HK-2 (cell line): ENCODE measurements around the gene RNF166.
A peak's percentile ranks its signal among the peaks of the same experiment; 100 is the strongest.
"Not testable (repeated sequence)": the region's sequence is repeated elsewhere in the genome, so short reads cannot be mapped to it uniquely, and the experiment has no call there.

Experiments
- DNase-seq: peaks from one replicate; pipeline ENCODE4 v3.0.0-alpha.2; 2018; ENCODE audit not compliant: unreplicated experiment

The RNF166 gene

DNA sequence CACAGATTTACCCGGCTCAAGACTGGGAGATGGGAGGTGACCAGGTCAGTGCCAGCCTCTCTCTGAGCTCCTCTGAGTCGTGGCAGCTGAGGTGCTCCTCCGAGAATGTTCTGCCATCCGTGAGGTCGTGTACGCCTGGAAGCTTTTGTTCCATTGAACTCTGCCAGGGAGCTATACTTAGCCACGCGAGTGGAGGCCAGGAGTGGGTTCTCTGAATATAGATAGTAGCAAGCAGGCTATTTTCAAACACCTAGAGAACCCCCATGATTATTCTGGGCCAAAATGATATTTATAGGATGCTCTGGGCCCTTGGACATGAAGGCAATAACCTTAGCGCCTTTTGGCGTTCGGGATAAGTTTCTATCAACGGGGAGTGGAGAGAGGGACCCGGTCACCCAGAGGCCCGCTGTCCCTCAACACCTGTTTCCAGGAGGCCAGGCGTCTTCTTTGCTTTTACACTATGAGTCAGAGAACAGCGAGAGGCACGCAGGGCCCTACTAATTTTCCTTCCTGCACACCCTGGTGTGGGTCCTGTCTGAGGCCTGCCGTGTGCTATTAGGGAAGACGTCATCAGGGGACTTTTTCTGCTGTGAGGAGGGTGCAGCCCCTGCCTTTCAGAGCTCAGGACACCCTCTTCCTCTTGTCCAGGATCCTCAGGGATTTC, 32.4 kb downstream of the RNF166 start:
- no peak for DNase-seq

- no peak for DNase-seq
Measured at GRCh38 chr16:88672776-88673175, 33.4 kb downstream of the RNF166 start.

GRCh38 chr16:88671806-88672205, 34.4 kb downstream of the RNF166 start:
- DNase-seq = no peak

GRCh38 chr16:88669980-88670379, 36.2 kb downstream of the RNF166 start:
- DNase-seq = no peak

DNA sequence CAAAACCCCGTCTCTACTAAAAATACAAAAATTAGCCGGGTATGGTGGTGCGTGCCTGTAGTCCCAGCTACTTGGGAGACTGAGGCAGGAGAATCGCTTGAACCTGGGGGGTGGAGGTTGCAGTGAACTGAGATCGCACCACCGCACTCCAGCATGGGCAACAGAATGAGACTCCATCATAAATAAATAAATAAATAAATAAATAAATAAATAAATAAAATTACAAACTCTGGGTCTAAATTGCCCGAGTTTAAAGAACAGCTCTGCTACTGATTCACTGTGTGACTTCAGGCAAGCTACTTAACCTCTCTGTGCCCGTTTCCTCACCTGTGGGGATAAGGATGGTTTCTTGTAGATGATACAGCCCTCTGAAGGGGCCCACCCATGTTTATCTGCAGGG, 36.7 kb downstream of the RNF166 start:
- DNase-seq = not testable (repeated sequence)

- DNase-seq = no peak
Measured at GRCh38 chr16:88667461-88667860, 38.7 kb downstream of the RNF166 start.

- DNase-seq = no peak
Measured at GRCh38 chr16:88665570-88665969, 40.6 kb downstream of the RNF166 start.

DNA sequence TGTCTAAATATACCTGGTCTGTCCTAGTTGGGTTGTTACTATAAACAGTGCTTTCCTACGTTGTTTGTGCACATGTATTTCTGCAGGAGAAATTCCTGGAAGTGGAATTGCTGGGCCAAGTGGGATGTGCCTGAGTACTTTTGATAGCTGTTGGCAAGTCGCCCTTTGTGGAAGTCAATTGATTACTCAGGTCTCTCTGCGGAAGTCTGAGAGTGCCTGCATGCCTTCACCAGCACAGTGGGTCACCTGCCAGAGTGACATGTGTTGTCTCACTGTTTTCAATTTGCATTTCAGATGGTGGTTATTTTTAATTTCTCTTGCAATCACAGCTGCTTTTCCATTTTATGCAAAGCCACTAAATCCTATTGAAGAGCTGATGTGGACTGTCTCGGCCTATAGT, 41.1 kb downstream of the RNF166 start:
- no peak for DNase-seq

DNA sequence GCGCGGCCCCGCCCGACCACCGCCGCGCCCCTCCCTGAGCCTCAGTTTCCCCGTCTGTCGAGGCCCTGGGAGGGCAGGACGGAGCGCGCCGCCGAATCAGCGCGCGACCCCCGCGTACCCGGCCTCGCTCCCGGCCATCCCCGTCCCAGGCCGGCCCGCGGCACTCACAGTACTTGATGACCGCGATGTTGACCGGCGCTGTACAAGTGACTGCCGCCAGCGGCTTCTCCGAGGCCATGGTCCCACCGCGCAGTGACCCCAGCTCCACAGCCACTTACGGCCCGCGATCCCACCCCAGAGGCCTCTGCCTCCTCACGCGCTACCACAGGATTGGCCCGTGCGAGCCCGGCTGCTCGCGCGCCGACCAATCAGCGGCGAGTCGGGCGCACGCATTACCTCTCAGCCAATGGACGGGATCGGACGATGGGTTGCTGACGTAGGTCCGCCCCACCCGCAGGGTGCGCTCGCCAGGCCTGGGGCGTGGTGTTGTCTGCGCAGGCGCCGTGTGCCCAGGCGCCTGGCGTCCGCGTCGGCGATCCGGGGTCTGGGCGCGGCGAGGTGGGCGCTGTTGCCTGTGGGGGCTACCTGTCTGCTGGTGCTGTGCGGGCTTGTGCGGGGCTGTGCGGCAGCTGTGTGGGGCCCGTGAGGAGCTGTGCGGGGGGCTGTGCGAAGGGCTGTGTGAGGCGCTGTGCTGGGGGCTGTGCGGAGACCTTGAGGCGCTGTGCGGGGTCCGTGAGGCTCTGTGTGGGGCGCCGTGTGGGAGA, 43.2 kb downstream of the RNF166 start, which contains the start of gene MVD:
MVD (minus strand) TSS at position 249 of the 764 bp plus-strand sequence; CDS start at position 238, 11 bp downstream.
- peak; percentile 98 for DNase-seq

GRCh38 chr16:88662222-88662842, 43.9 kb downstream of the RNF166 start:
- DNase-seq = no peak

DNA sequence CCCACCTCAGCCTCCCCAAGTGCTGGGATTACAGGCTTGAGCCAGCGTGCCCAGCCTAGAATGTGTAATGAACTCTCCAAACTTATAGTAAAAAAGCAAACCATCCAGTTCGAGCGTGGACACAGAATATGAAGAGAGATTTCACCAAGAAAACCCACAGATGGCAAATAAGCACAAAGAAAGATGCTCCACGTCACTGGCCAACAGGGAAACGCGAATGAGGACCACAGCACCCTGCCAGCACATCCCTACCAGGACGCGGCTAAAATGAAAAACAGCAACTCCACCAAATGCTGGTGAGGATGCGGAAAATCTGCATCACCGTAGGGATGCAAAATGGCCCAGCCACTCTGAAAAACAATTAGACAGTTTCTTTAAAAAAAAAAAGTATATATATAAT, 44.7 kb downstream of the RNF166 start:
- no peak for DNase-seq

DNA sequence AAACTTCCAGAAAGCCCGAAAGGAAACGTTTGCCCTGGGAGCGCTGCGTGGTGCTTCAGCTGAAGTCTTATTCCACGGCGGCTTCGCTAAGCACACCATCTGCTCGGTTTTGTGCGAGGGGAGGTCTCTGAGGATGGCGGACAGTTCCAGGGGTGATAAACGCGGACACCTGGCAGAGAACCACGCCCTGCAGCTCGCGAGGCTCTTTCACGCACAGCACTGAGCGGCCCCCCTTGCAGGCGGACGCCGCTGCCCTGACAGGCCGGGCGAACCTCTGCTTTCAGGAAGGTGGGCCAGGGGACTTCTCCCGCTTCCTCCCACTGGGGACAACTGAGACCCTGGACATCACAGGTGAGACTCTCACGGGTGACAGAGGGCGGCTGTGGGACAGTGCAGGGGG, 47.0 kb downstream of the RNF166 start:
- DNase-seq = no peak

DNA sequence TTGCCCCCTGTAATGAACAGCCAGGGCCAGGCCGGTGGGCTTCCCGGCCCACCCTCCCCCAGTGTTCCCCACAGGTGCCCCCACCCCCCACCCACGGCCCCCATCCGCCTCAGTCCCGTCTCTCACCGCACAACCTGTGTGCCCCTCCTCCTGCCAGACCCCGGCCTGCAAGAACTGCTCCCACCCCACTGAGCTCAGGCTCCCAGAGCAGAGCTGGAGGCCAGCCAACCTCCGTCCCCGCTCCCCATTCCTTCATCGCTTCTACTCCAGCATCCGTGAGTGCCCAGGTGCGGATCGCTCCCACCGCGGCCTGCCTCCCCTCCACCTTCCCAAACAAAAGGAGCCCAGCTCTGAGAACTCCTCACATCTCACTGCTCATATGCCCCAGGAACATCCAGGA, 47.5 kb downstream of the RNF166 start:
- DNase-seq = no peak

DNA sequence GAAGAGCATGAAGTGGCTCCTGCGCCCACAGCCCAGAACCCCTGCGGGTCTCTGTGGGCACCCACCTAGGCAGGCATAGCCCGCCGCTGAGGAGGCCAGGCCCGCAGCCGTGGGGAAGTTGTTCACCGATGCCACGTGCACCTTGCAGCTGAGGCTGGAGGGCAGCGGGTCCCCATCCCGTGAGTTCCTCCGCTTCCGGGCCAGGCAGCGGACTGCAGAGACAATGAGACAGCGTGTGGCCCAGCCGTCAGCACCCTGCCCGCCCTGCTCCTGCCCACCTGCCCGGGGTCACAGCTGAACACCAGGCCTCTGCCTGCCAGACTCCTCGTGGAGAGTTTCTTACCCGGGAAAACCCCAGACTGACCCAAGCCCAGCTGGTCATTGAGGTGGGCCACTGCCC, 48.8 kb downstream of the RNF166 start:
- DNase-seq = no peak

DNA sequence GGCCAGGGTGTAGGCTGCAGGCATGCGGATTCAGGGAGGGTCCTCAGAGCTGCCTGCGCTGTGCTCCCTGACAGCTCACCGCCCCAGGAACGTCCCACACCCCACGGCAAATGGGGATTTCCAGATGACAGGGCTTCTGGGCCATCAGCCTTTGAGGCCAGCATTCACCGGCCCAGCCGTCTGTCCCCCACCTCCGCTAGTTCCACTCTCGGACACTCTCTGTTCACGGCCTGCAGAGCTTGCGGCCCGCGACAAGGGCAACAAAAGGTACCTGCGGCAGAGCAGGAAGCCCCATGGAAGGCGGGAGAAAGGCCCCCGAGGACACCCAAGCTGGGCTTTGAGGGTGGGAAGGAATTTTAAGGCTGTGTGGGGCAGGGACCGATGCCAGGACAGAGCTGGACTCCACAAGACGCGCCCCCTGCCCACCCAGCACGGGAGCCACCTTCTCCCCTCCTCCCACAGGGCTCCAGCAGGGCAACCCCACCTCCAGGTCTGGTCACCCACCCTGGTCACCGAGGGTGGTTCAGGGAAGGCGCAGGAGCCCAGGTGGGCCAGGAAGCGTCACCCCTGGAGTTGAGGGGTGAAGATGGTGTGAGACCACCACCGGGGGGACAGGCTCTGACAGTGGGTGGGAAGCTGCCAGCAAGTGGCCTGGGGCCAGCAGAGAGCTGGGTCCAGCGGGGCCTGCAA, 49.8 kb downstream of the RNF166 start:
- peak; percentile 36 for DNase-seq

- DNase-seq = peak; percentile 28
Measured at GRCh38 chr16:88655733-88656281, 50.4 kb downstream of the RNF166 start.

- no peak for DNase-seq
Measured at GRCh38 chr16:88655053-88655732, 51.0 kb downstream of the RNF166 start.

DNA sequence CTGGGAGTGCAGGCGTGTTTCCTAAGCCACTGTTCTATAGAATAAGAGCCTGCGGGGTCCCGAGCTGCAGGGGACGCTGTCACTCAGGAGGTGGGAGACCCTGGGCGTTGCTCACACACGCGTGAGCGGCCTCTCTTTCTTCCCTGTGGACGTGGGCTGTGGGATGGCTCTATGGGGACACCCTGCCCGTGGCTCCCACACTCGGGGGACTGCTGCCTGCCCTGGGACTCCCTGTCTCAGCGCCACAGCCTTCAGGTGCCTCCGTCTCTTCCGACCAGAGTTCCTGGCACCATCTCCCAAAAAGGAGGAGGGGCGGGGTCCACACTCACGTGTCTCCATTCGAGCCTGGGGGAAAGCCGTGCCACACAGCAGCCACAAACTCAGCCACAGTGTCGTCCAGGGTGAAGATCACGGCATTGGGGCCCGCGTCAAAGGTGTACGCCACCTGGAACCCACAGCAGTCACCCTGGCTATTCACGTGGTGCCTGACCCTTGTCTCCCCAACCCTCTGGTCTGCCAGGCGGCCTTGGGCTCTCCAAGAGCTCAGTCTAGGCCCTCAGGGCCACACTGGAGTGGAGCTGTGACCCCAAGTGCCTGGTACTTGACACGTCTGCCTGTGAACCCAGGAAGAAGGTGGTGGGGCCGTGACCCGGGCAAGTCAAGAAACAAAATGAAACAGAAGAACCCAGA, 51.7 kb downstream of the RNF166 start:
- DNase-seq = no peak

GRCh38 chr16:88653596-88654362, 52.4 kb downstream of the RNF166 start:
- no peak for DNase-seq

DNA sequence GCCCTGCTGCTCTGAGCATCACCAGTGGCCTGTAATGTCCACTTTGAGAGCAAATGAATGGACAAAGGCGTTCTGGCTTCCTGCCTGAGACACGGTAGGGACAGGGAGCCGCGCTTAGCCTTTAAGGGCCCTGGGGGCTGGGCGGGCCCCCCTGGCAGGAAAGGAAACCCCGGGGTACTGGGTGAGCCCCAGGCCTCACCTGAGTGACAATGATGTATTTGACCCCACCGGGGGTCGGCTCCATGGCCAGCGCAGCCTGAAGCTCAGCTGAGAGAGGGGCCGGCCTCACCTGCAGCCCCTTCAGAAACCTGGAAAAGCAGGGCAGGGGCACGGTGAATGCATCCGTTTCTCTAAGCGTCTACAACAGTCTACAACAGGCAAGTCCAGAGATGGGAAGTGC, 53.1 kb downstream of the RNF166 start:
- no peak for DNase-seq
